GM13977 (cell line): ENCODE data around the gene FLT3.
"Not testable (repeated sequence)": the region's sequence is repeated elsewhere in the genome, so short reads cannot be mapped to it uniquely, and the experiment has no call there.

Source experiments
- DNase-seq: peaks from one replicate; pipeline ENCODE4 v3.0.0; 2012; ENCODE audit warnings: low spot score
- CTCF ChIP-seq: IDR thresholded peaks from 2 replicates; pipeline ENCODE4 v1.5.1; 2012; ENCODE audit warnings: mild to moderate bottlenecking, control low read depth; ENCODE audit not compliant: insufficient read depth; ENCODE audit errors: extremely low read depth, missing control alignments
- in situ Hi-C: fragments of 300-500 bp; cut with MboI; formaldehyde crosslinking; loops from one replicate; pipeline ENCODE4 v1.12.0; 2022; ENCODE audit warnings: low sequenced_read_pairs, low pct_unique_long_range_greater_than_20kb, mixed read lengths, inconsistent platforms; ENCODE audit not compliant: unreplicated experiment

The FLT3 gene

GRCh38 chr13:27964741-27965323 lies 135.5 kb downstream of the FLT3 start:
- DNase-seq: no peak
- TF ChIP-seq CTCF: no peak
- in situ Hi-C loops: no loop called here

GRCh38 chr13:27964206-27964605 lies 136.2 kb downstream of the FLT3 start:
- in situ Hi-C loops, DNase-seq: not testable (repeated sequence)

GRCh38 chr13:27963491-27963890 lies 136.9 kb downstream of the FLT3 start:
- no peak for TF ChIP-seq CTCF
- DNase-seq: no peak
- in situ Hi-C loops: no loop called here

GRCh38 chr13:27962982-27963381 lies 137.4 kb downstream of the FLT3 start:
- no peak for DNase-seq
- in situ Hi-C loops: no loop called here
- no peak for TF ChIP-seq CTCF

- in situ Hi-C loops: no loop called here
- DNase-seq: no peak
- no peak for TF ChIP-seq CTCF
Observed at GRCh38 chr13:27962128-27962841, 138.1 kb downstream of the FLT3 start.

GRCh38 chr13:27961227-27962085 lies 138.9 kb downstream of the FLT3 start:
- TF ChIP-seq CTCF: peak; percentile 1
- no peak for DNase-seq
- in situ Hi-C loops: no loop called here
